RCC 7860 (cell line): ENCODE measurements around the gene PPIL1.
"Not testable (repeated sequence)": the region's sequence is repeated elsewhere in the genome, so short reads cannot be mapped to it uniquely, and the experiment has no call there.

Experiments
- DNase-seq: peaks from one replicate; pipeline ENCODE4 v3.0.0-alpha.2; 2015; ENCODE audit warnings: low spot score
- FAIRE-seq: peaks from 2 replicates; lab custom pipeline; 2012; peaks lifted over from hg19 to GRCh38; lab: Jason Lieb, UNC

PPIL1 gene

DNA sequence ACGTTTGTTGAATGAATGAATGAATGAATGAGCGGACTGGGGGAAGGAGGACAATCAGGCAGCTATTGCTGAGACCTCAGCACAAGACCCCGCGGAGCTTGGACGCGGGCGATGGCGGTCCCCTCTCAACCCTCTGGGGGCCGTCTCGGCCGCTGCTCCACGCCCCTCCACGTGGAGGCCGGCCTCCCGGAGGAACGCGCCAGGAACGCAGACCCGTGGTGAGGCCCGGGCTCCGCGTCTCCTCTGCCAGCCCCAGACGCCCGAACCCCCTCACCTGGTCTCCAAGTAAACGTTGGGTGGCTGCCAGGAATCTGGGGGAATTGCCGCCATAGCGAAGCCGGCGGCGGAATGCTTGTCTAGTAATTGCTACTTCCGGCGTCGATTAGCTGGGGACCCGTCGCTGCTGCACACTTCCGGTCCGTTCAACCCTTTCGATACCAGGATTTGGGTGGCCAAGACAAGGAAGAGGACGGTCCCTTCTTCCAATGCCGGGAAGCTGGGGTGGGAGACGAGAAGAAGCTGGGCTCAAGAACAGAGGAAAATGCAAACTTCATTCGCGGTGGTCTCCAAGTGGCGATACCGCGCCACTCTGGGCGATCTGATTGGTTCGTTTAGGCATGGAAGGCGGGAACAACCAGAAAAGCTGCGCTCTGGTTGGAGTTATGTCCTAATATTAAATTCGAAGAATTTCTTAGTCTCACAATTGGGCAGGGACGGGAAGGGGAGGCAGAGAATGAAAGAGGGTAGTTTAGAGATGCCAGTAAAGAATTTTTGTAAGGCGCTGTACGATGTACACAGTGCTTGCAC is at the start of gene PPIL1:
TSS of gene PPIL1 (minus strand) at position 361 of the 807 bp plus-strand sequence. CDS start at position 330, 31 bp downstream.
- peak; percentile 52 for FAIRE-seq
- DNase-seq: peak; percentile 74

GRCh38 chr6:36924131-36924530 is 49.5 kb upstream of the PPIL1 start:
- DNase-seq: no peak

DNA sequence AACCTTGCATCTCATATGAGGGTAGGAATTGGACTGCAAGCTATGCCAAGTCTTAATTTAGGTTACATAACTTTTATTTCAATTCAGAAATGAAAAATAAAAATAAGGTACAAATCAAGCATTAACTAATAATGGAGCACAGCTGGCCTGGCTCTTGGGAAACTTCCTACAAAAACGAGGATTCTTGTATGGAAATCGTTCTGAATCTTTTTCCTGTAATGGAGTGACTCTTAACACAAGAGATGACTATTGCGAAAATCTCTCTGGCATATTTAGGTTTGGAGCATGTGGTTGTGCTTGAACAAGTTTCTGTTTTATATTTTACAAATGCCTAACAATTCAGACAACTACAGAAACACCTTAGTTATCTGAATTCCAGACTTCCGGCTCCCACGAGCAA is 45.9 kb upstream of the PPIL1 start:
- FAIRE-seq (no peak), DNase-seq (no peak)

More at GRCh38 chr6:36924131-36924530, 49.5 kb upstream of the PPIL1 start:
- no peak for FAIRE-seq

- no peak for DNase-seq
- FAIRE-seq: no peak
These were observed 45.4 kb upstream of the PPIL1 start for GRCh38 chr6:36920049-36920448.

DNA sequence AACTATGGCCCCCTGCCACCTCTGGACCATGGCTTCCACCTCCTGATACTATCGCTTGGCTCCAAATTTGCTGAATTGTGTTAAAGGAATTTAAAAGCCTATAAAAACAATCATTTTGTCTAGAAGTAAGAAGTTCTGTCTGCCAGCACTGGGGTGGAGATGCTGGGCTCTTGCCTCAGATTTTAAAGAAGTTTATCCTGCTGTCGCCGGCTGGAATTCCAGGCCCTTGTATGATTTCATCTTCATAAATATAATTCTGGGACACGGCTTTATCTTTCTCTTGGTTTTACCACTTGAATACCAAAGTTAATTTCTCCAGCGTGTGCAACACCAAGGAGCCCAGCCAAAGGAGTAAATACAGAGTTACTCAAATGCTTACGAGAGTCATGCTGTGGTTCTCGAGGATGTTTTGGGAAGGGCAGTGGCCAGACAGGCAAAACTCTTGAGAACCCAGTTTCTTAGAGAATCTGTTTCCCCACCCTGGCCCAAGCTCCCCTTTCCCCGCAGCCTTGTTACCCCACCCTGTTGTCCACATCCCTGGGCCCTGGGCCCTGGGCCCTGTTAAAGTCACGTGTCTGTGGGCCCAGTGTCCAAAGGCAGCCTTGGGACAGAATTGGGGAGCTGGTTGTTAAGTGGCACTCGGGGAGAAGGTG is 43.1 kb upstream of the PPIL1 start:
- no peak for DNase-seq
- no peak for FAIRE-seq

DNA sequence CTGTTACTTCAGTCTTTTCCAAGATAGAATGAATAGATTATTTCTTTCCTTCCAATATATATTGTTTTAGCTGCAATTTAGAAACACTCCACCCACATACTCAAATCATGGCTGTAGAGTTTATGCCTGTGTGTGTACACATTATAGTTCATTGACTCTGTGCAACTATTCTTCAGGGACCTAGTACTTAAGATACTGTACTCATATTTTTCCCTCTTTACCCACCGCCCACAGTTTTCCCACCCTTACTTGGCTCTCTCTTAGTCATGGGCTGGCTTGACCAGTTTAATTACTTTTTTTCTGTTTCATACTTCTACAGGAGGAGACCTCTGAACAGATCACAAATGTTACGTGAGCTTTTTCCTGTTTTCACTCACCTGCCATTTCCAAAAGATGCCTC is 41.5 kb upstream of the PPIL1 start:
- no peak for DNase-seq
- no peak for FAIRE-seq

GRCh38 chr6:36915599-36915998 is 41.0 kb upstream of the PPIL1 start:
- DNase-seq: no peak
- FAIRE-seq: no peak

- DNase-seq: peak; percentile 39
- no peak for FAIRE-seq
These were observed 39.7 kb upstream of the PPIL1 start for GRCh38 chr6:36914227-36914794.

DNA sequence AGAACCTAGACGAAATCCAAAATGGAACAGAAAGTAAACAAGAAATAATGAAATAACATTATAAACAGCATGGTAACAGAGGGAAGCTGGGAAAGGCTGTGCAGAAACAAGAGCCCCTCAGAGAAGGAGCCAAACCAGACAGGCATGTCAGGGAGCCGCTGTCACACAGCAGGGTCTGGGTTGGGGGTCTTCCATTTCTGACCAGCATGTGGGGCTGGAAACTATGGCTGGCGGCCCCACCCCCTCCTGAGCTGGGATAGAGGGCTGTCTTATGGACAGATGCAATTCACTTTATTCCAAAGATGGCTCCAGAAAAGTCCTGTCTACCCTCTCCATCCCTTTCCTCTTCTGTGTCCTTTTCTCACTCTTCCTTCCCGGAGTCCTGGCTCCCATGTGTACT is 38.5 kb upstream of the PPIL1 start:
- DNase-seq: no peak
- FAIRE-seq: no peak

DNA sequence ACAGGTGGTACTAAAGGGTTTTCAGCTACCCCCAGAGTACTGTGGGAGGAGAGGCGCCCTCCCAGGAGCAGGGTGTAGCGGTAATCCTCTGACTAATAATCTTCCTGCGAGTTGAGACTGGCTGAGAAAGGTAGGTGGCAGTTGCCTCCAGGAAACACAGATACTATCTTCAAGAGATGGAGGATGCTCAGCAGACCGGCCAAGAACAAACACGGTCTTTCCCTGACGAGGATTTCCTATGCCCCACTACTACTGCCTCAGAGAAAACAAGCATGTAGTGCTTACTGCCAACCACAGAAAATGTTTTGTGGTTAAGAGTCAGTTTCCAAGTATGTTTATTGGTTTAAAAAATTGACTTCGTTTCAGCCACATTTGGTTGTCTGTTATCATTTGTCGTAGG is 38.0 kb upstream of the PPIL1 start:
- no peak for FAIRE-seq

DNA sequence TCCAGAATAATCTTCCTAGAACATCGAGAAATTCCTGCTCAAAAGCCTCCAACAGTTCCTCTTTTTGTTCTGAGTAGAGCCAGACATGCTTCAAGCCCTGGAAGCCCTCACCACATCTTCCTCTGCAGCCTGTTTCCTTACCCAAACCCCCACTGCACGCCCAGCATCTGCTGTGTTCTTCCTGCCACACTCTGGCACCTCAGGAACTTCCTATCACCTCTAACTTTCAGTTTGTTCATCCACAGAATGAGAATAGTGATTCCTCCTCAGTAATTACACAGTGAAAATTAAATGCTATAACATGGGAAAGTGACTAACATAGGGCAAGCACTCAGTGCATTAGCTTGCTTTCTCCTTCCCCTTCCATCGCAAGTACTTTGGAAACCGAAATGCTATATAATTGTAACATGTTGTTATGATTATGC is 37.4 kb upstream of the PPIL1 start:
- FAIRE-seq (no peak), DNase-seq (no peak)

More for the DNA sequence above, 38.0 kb upstream of the PPIL1 start:
- peak; percentile 62 for DNase-seq

- FAIRE-seq (no peak), DNase-seq (no peak)
These were observed 34.1 kb upstream of the PPIL1 start for GRCh38 chr6:36908747-36909146.

GRCh38 chr6:36907781-36908180 is 33.2 kb upstream of the PPIL1 start:
- no peak for DNase-seq
- no peak for FAIRE-seq

DNA sequence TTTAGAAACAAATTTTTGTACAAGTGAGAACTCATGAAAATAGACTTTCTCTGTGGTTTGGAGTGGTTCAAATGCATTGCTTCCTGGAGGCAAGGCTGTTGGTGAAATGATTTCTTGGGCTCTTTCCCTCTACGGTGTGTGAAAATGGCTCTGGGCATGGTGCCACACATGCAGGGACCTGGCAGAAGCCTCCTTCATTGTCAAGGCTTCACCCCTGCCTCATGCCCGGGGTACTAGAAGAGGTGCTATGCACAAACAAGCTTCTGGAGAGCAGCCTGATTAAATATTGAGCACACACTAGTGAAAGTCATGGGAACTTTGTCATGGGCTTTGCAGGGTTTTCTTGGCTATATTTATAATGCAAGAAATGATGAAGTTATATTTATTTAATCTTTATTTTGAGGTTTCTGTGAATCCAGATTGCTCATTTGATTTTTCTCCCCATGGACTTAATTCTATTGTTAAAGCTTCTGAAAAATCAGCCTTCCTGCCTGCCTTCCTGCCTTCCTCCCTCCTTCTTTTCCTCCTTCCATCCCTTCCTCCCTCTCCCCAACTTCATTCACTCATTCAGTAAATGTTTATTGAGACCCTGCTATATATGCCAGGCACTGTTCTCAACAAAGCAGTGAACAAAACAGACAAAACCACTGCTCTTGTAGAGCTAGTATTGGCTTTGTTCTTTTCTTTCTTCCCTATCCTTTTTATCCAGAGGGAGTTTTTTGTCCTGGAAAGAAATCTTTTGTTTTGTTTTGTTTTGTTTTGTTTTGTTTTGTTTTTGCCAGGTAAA is 32.1 kb upstream of the PPIL1 start:
- DNase-seq: no peak

GRCh38 chr6:36904851-36905393 is 30.3 kb upstream of the PPIL1 start:
- FAIRE-seq (no peak), DNase-seq (no peak)

More for the DNA sequence above, 32.1 kb upstream of the PPIL1 start:
- FAIRE-seq: no peak

- FAIRE-seq: no peak
- no peak for DNase-seq
These were observed 29.5 kb upstream of the PPIL1 start for GRCh38 chr6:36904114-36904513.

- DNase-seq: no peak
- no peak for FAIRE-seq
These were observed 23.0 kb upstream of the PPIL1 start for GRCh38 chr6:36897609-36898008.

DNA sequence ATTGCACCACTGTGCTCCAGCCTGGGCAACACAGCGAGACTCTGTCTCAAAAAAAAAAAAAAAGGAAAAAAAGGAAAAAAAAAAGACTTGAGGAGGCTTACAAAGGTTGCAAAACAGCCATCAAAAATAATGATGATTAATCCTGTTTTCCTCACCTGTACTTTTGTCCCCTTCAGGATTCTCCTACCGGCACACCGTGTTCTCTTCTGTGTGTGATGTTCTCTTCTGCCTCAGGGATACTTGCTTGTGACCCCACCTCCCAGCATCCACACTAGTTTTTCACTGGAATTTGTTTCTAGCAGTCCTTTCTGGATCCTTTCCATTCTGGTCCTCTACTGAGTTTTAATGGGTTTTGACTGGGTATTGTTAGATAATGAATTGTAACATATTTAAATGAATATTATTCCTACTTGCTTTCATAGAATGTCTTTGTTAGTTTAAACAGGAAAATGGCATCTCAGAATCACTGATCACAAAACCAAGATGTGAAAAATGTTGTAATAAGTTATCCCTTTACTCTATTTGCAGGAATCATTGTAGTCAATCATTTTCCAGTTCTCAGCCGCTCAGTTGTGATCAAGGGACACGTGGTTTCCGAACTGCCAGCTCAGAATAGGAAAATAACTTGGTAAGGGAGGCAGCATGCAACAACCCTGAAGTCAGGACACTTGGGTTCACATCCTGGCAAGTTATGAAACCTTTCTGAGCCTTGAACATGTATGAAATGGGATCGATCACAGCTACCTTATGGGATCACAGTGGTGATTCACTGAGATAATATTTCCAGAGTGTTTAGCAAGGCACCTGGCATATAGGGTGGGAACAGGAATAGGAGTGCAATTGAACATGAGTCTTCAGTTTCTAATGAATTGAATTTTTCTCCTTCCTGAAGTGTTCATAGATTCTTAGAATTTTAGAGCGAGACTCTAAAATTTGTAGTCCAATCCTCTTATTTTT is 19.7 kb upstream of the PPIL1 start:
- FAIRE-seq: no peak

DNA sequence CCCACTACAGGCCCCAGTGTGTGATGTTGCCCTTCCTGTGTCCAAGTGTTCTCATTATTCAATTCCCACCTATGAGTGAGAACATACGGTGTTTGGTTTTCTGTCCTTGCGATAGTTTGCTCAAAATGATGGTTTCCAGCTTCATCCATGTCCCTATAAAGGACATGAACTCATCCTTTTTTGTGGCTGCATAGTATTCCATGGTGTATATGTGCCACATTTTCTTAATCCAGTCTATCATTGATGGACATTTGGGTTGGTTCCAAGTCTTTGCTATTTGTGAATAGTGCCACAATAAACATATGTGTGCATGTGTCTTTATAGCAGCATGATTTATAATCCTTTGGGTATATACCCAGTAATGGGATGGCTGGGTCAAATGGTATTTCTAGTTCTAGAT is 16.6 kb upstream of the PPIL1 start:
- not testable (repeated sequence) for FAIRE-seq, DNase-seq

More for the DNA sequence above, 19.7 kb upstream of the PPIL1 start:
- no peak for DNase-seq
